HCT116 (cell line): Measurements from ENCODE around the gene ACTG2.

Source experiments
- CTCF ChIP-seq, 3 experiments: fragments of 200-600 bp in 1 of 3; sonication (generic) in 1 of 3; IDR thresholded peaks in 2 of 3; conservative IDR thresholded peaks in 1 of 3; 2 replicates each; pipeline ENCODE4 v1.5.1; 2012 to 2017; ENCODE audit warnings: low read depth in 2 of 3, low read length in 2 of 3, antibody characterized with exemption in 1 of 3, borderline replicate concordance in 1 of 3, control low read depth in 1 of 3, mild to moderate bottlenecking in 1 of 3, mixed read lengths in 1 of 3, mixed run types in 1 of 3, moderate library complexity in 1 of 3; ENCODE audit not compliant: insufficient read depth in 1 of 3
- MAX ChIP-seq: IDR thresholded peaks from 2 replicates; pipeline ENCODE4 v1.6.1; 2012
- POLR2A ChIP-seq: IDR thresholded peaks from 2 replicates; pipeline ENCODE4 v1.7.0; 2011; ENCODE audit warnings: borderline replicate concordance; ENCODE audit not compliant: insufficient read depth, insufficient read length; ENCODE audit errors: extremely low read depth
- REST ChIP-seq: IDR thresholded peaks from 2 replicates; pipeline ENCODE4 v1.6.1; 2012; ENCODE audit warnings: low read depth

- no peak for TF ChIP-seq CTCF (IDR thresholded peaks at IDR 0.05 in 2 of 3, conservative IDR thresholded peaks at IDR 0.05 in 1 of 3; ENCODE audit: borderline replicate concordance in 1 of 3, insufficient read depth in 1 of 3, low read depth in 2 of 3, low read length in 2 of 3)
- TF ChIP-seq REST: no peak
- TF ChIP-seq POLR2A: no peak
- TF ChIP-seq MAX: no peak
Observed at GRCh38 chr2:73910873-73911547, 18.2 kb downstream of the ACTG2 start.
